ENCODE measurements around the gene RFX6. TPM values are rescaled to one million over a fixed set of nuclear protein-coding genes. Genes with fewer than 3 reads are reported as not detected.

RFX6 gene
- total RNA-seq, 2 experiments from 2014 or later, result not detected

DNA sequence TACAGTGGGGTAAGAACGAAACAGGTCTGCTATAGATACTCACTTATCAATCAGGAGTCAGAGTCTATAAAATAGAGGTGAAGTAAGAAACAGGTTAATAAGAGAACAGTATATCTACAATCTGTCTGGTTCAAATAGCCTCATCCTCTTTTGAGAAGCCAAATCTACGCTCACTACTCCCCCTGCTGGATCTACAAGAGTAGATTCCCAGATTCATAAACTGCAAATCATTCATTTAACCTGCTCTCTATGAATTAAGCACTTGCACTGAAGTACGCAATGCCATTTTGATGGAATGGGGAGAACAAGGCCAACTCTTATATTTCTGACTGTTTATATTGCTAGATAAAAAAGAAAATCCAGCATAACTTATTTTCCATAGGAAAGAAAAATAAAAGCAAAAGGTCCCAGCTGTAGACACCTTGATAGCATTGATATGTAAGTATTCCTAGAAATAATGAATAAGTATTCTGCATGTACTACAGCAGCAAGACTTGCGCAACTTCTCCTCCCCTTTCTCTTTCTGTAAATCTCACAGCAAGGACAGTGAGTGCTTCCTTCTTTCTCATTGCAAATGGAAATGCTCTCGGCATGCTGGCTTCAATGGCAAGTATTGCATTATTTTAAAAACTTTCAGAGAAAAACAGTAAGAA is 92.3 kb downstream of the RFX6 start:
- ChIA-PET POLR2A (no interaction called here), CTCF (interaction anchor here (1.9 kb wide), 1 partner anchor 38 kb away, joined by 4 read pairs; no protein-coding TSS in a partner anchor)
- Mint-ChIP-seq H3K27ac (no peak overlapping the region), H3K36me3 (ENCODE audit: low read depth) (no peaks in the 10 kb centered on the region), H3K4me1 (no peaks in the 10 kb centered on the region), H3K9me3 (no peaks in the 10 kb centered on the region), H3K27me3 (no peaks in the 10 kb centered on the region), H3K4me3 (no peak overlapping the region)
- DNase-seq, result peak; percentile 18

- CTCF ChIA-PET, result interaction anchor here (1.0 kb wide), 1 partner anchor 8 kb away, joined by 4 read pairs; no protein-coding TSS in a partner anchor
- Mint-ChIP-seq H3K4me1 (no peaks in the 10 kb centered on the region), H3K4me3 (no peak overlapping the region), H3K27ac (no peak overlapping the region), H3K9me3 (no peaks in the 10 kb centered on the region), H3K27me3 (no peaks in the 10 kb centered on the region), H3K36me3 (ENCODE audit: low read depth) (no peaks in the 10 kb centered on the region)
- POLR2A ChIA-PET, result no interaction called here
- DNase-seq, result no peak
Observed at GRCh38 chr6:116971959-116972358, 94.9 kb downstream of the RFX6 start.

DNA sequence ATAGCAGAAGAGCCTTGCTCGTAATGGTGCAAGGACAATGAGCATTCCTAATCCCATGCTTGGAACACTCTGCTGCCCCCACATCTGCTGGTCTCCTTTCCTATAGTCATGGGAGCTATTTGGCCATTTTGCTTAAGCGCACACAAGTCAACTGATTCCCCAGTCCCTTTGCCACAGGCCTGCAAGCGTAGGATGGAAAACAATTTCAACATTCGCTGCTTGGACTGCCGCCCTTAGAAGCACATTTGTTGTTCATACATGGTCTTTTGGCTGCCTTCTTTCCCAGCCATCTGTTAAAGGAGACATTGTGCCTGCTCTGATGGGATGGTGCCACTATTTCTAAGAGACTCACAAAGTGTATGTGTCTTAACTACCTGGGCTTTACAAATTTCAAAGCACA is 96.9 kb downstream of the RFX6 start:
- DNase-seq, result no peak
- no peaks in the 10 kb centered on the region for H3K36me3 Mint-ChIP-seq (ENCODE audit: low read depth)
- H3K4me1 Mint-ChIP-seq, result no peaks in the 10 kb centered on the region
- H3K4me3 Mint-ChIP-seq, result no peak overlapping the region
- CTCF ChIA-PET, result no interaction called here
- POLR2A ChIA-PET, result no interaction called here
- no peaks in the 10 kb centered on the region for H3K27me3 Mint-ChIP-seq
- no peak overlapping the region for H3K27ac Mint-ChIP-seq
- no peaks in the 10 kb centered on the region for H3K9me3 Mint-ChIP-seq

DNA sequence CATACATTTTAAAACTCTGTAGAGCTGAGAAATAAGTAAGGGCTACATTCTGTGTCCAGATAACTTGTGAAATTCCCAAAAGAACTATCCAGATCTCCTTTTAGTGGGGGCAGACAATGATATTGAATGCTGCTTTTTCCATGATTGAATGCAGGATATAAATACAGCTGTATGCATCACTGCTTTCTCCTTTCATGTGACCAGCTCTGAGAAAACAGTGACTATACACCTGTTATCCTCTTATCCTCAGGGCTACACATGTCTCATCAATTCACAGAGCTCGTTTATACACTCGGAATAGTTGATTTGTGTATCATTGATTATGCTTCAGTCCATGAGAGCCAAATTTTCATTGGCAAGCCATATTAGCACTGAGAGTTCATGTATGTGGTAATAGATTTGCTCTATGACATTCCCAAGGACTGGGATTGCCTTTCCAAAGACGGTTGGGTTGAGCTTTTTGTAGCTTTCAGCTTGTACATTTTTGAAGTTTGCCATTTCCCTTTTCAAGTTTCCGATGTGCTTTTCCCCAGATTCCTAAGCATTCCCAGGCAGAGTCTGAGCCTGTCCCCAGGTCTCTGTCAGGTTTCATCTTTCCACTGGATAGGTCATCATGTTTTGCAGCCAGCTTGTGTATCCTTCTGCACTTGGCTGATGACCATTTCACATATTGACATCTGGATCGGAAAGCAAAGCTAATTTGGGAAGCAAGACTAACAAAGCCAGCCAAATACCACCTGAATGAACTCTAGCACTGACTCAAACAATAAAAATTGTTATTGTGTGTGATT is 97.7 kb downstream of the RFX6 start:
- Mint-ChIP-seq H3K36me3 (ENCODE audit: low read depth) (no peaks in the 10 kb centered on the region), H3K4me1 (no peaks in the 10 kb centered on the region), H3K4me3 (no peak overlapping the region), H3K27me3 (no peaks in the 10 kb centered on the region), H3K27ac (no peak overlapping the region), H3K9me3 (no peaks in the 10 kb centered on the region)
- ChIA-PET CTCF (no interaction called here), POLR2A (no interaction called here)
- DNase-seq, result no peak

DNA sequence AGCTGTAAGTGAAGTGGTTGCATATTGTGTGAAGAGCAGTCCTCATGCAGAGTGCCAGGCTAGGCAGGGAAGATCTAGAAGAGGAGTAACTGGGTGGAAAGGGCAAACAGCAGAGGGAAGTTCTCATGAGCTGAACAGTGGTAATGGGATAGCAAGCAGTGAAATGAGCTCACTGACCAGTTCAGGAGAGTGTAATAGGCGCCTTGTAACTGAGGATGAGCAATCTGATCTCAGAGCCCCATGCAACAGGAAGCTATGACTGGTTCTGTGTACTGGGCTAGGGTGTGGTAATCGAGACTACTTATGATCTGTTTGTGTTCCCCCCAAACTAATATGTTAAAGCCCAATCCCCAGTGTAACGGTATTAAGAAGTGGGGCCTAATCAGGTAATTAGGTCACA is 98.6 kb downstream of the RFX6 start:
- H3K4me3 Mint-ChIP-seq, result no peak overlapping the region
- POLR2A ChIA-PET, result no interaction called here
- H3K9me3 Mint-ChIP-seq, result no peaks in the 10 kb centered on the region
- H3K36me3 Mint-ChIP-seq (ENCODE audit: low read depth), result no peaks in the 10 kb centered on the region
- CTCF ChIA-PET, result no interaction called here
- peaks cover 2% of the 10 kb centered on the region for H3K27me3 Mint-ChIP-seq
- no peaks in the 10 kb centered on the region for H3K4me1 Mint-ChIP-seq
- no peak for DNase-seq
- H3K27ac Mint-ChIP-seq, result no peak overlapping the region

DNA sequence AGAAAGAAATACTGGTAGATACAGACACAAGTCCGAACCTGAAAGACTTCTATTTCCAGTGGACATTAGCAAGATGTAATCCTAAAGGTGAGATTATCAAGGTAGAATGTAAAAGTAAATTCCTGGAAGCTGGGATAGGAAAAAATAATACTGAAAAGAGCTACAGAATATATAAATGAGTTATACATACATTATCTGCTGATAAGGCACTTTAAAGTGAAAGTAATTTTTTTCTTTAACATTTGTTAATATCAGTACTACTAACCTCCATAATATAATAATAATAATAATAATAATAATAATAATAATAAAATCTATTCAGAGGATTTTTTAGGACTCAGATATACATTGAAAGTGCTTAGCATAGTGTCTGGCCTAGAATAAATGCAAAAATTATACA is 102.5 kb downstream of the RFX6 start:
- no peak for DNase-seq
- H3K36me3 Mint-ChIP-seq (ENCODE audit: low read depth), result no peaks in the 10 kb centered on the region
- H3K4me1 Mint-ChIP-seq, result no peaks in the 10 kb centered on the region
- peaks cover 2% of the 10 kb centered on the region for H3K27me3 Mint-ChIP-seq
- H3K27ac Mint-ChIP-seq, result no peak overlapping the region
- no peaks in the 10 kb centered on the region for H3K9me3 Mint-ChIP-seq
- CTCF ChIA-PET, result no interaction called here
- POLR2A ChIA-PET, result no interaction called here
- H3K4me3 Mint-ChIP-seq, result no peak overlapping the region

Other genes with a start within 250 kb of the RFX6 start
- gene ZUP1, start 208.5 kb upstream of the RFX6 start, total RNA-seq, result 10 to 100 TPM; 18.8 to 19.7 TPM
- gene KPNA5, start 196.0 kb upstream of the RFX6 start, total RNA-seq, result 1 to 10 TPM; 7.1 to 9.9 TPM
- not detected for gene FAM162B, start 111.5 kb upstream of the RFX6 start, total RNA-seq
- gene GPRC6A, start 48.2 kb upstream of the RFX6 start, total RNA-seq, result not detected

Data from activated CD4-positive, alpha-beta memory T cell treated with anti-CD3 and anti-CD28 coated beads, Interleukin-2, amount 10 ng/mL, durations not matched to agents 7 days and 5 days (primary cell).